Epithelial cell of esophagus (primary cell): Measurements from ENCODE around the gene TRAM2.

Experiments
- DNase-seq: peaks from one replicate; pipeline ENCODE4 v3.0.0; 2010; ENCODE audit warnings: low read depth
- H3K4me3 ChIP-seq: 2 replicates; pipeline ENCODE4 v1.5.1; 2011; ENCODE audit warnings: mild to moderate bottlenecking, low read length, control low read depth
- CTCF ChIP-seq: IDR thresholded peaks from 2 replicates; pipeline ENCODE4 v1.5.1; 2011; ENCODE audit warnings: low read depth, mild to moderate bottlenecking, low read length, control low read depth, inconsistent platforms; ENCODE audit not compliant: insufficient read depth; ENCODE audit errors: missing control alignments

The TRAM2 gene

GRCh38 chr6:52498538-52499017 is 78.3 kb downstream of the TRAM2 start:
- no peak for DNase-seq
- TF ChIP-seq CTCF: no peak
- H3K4me3 ChIP-seq: no peak overlapping the region

- TF ChIP-seq CTCF: no peak
- DNase-seq: no peak
- H3K4me3 ChIP-seq: no peak overlapping the region
Measured at GRCh38 chr6:52497652-52498408, 79.0 kb downstream of the TRAM2 start.

GRCh38 chr6:52496631-52497030 is 80.2 kb downstream of the TRAM2 start:
- no peak overlapping the region for H3K4me3 ChIP-seq
- DNase-seq: no peak
- TF ChIP-seq CTCF: no peak

- no peak overlapping the region for H3K4me3 ChIP-seq
- DNase-seq: no peak
- no peak for TF ChIP-seq CTCF
Measured at GRCh38 chr6:52495922-52496321, 80.9 kb downstream of the TRAM2 start.

- no peak overlapping the region for H3K4me3 ChIP-seq
- no peak for DNase-seq
- no peak for TF ChIP-seq CTCF
Measured at GRCh38 chr6:52494298-52495072, 82.4 kb downstream of the TRAM2 start.

GRCh38 chr6:52493669-52494068 is 83.2 kb downstream of the TRAM2 start:
- TF ChIP-seq CTCF: no peak
- DNase-seq: no peak
- no peak overlapping the region for H3K4me3 ChIP-seq
